ENCODE data around the gene NRXN3. TPM values are rescaled to one million over a fixed set of nuclear protein-coding genes. Genes with fewer than 3 reads are reported as not detected.
"Not testable (repeated sequence)": the region's sequence is repeated elsewhere in the genome, so short reads cannot be mapped to it uniquely, and the experiment has no call there.

Gene NRXN3
- total RNA-seq, 1 experiment from 2014 or later = not detected

DNA sequence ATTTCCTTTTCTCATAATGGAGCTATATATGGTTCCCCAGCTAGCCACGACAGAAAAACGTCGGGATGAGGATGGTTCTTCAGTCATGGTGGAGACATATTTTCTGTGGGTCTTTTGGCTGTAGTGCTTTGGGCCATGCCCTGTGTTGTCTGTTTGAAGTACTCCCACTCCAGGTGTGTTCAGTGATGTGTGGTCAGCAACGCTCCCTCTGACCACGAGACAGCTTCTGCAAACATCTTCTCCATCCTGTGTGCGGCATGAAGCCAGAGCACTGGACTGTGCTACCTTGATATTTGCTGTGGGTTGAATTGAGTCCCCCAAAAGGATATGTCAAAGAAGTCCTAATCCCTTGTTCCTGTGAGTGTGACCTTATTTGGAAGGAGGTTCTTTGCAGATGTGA, 931.2 kb downstream of the NRXN3 start:
- H3K4me3 ChIP-seq = no peak overlapping the region
- H3K4me1 ChIP-seq (replicated peaks; ENCODE audit: insufficient read depth) = no peaks in the 10 kb centered on the region
- H3K27me3 ChIP-seq (ENCODE audit: insufficient read depth, low read depth) = no peaks in the 10 kb centered on the region
- intact Hi-C loops (cut with micrococcal nuclease; ENCODE audit: unreplicated experiment) = no loop called here
- CTCF ChIA-PET = no interaction called here
- H3K4me2 ChIP-seq = no peak overlapping the region
- H2AFZ ChIP-seq = no peak overlapping the region
- TF ChIP-seq EZH2 (IDR thresholded peaks at IDR 0.05; ENCODE audit: low read depth) = no peak
- TF ChIP-seq, protein P1, sequence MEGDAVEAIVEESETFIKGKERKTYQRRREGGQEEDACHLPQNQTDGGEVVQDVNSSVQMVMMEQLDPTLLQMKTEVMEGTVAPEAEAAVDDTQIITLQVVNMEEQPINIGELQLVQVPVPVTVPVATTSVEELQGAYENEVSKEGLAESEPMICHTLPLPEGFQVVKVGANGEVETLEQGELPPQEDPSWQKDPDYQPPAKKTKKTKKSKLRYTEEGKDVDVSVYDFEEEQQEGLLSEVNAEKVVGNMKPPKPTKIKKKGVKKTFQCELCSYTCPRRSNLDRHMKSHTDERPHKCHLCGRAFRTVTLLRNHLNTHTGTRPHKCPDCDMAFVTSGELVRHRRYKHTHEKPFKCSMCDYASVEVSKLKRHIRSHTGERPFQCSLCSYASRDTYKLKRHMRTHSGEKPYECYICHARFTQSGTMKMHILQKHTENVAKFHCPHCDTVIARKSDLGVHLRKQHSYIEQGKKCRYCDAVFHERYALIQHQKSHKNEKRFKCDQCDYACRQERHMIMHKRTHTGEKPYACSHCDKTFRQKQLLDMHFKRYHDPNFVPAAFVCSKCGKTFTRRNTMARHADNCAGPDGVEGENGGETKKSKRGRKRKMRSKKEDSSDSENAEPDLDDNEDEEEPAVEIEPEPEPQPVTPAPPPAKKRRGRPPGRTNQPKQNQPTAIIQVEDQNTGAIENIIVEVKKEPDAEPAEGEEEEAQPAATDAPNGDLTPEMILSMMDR (conservative IDR thresholded peaks at IDR 0.05) = no peak
- H3F3A ChIP-seq (ENCODE audit: insufficient read depth, low read depth) = no peaks in the 10 kb centered on the region
- no peak for DNase-seq
- H3K9me3 ChIP-seq (ENCODE audit: insufficient read depth, low read depth) = no peaks in the 10 kb centered on the region
- BruUV-seq (replicated peaks) = no TSS peak
- H3K27ac ChIP-seq = no peak overlapping the region
- H3K36me3 ChIP-seq (ENCODE audit: low read depth) = no peaks in the 10 kb centered on the region
- POLR2A ChIA-PET (ENCODE audit: unreplicated experiment) = no interaction called here
- H3K9me2 ChIP-seq (ENCODE audit: insufficient read depth) = no peaks in the 10 kb centered on the region
- no peaks in the 10 kb centered on the region for H3K79me2 ChIP-seq (ENCODE audit: low read depth)
- no peaks in the 10 kb centered on the region for H4K20me1 ChIP-seq (ENCODE audit: insufficient read depth)

GRCh38 chr14:79103764-79104163, 933.6 kb downstream of the NRXN3 start:
- H3K4me3 ChIP-seq = no peak overlapping the region
- no peak for DNase-seq
- H2AFZ ChIP-seq = no peak overlapping the region
- no peaks in the 10 kb centered on the region for H4K20me1 ChIP-seq (ENCODE audit: insufficient read depth)
- intact Hi-C loops (cut with micrococcal nuclease; ENCODE audit: unreplicated experiment) = no loop called here
- no peak overlapping the region for H3K4me2 ChIP-seq
- H3K79me2 ChIP-seq (ENCODE audit: low read depth) = no peaks in the 10 kb centered on the region
- POLR2A ChIA-PET (ENCODE audit: unreplicated experiment) = no interaction called here
- TF ChIP-seq, protein P1 (conservative IDR thresholded peaks at IDR 0.05) = no peak
- TF ChIP-seq EZH2 (IDR thresholded peaks at IDR 0.05; ENCODE audit: low read depth) = no peak
- H3K9me2 ChIP-seq (ENCODE audit: insufficient read depth) = no peaks in the 10 kb centered on the region
- BruUV-seq (replicated peaks) = no TSS peak
- no peaks in the 10 kb centered on the region for H3K4me1 ChIP-seq (replicated peaks; ENCODE audit: insufficient read depth)
- H3K27ac ChIP-seq = no peak overlapping the region
- H3K27me3 ChIP-seq (ENCODE audit: insufficient read depth, low read depth) = no peaks in the 10 kb centered on the region
- CTCF ChIA-PET = no interaction called here
- H3K36me3 ChIP-seq (ENCODE audit: low read depth) = no peaks in the 10 kb centered on the region
- no peaks in the 10 kb centered on the region for H3K9me3 ChIP-seq (ENCODE audit: insufficient read depth, low read depth)
- H3F3A ChIP-seq (ENCODE audit: insufficient read depth, low read depth) = no peaks in the 10 kb centered on the region

GRCh38 chr14:79110564-79110963, 940.4 kb downstream of the NRXN3 start:
- H3K27ac ChIP-seq; intact Hi-C loops (cut with micrococcal nuclease; ENCODE audit: unreplicated experiment); H3K36me3 ChIP-seq (ENCODE audit: low read depth); H4K20me1 ChIP-seq (ENCODE audit: insufficient read depth); H3K4me1 ChIP-seq (replicated peaks; ENCODE audit: insufficient read depth); H3K4me2 ChIP-seq; POLR2A ChIA-PET (ENCODE audit: unreplicated experiment); H3F3A ChIP-seq (ENCODE audit: insufficient read depth, low read depth); H3K79me2 ChIP-seq (ENCODE audit: low read depth); H2AFZ ChIP-seq; H3K27me3 ChIP-seq (ENCODE audit: insufficient read depth, low read depth); H3K4me3 ChIP-seq; H3K9me3 ChIP-seq (ENCODE audit: insufficient read depth, low read depth); H3K9me2 ChIP-seq (ENCODE audit: insufficient read depth); BruUV-seq (replicated peaks); CTCF ChIA-PET; DNase-seq: not testable (repeated sequence)

DNA sequence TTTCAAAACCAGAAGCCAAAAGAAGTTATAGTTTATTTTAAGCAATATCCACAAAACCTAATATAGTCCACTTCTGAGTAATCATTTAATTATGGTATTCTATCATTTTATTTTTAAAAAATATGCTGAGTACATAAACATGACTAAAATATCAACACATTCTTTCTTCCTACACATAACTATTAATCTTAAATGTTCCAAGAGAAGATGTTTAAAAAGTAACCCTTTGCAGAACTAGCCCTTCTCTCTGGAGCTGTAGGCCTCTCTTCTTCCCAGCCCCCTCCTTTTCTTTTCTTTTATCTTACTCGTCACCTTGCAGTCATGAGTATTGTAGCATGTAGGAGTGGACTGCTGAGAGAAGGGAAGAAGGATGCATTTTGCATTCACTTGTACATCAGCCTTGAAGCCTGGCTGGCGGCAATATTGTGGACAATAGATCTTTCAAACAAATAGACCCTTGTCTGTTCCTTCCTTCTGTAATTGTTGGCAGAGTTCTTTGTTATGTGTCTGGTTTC, 941.9 kb downstream of the NRXN3 start:
- BruUV-seq (replicated peaks) = no TSS peak
- Histone ChIP-seq H3F3A (ENCODE audit: insufficient read depth, low read depth) (no peaks in the 10 kb centered on the region), H3K27ac (no peak overlapping the region), H3K9me3 (ENCODE audit: insufficient read depth, low read depth) (no peaks in the 10 kb centered on the region), H3K4me3 (no peak overlapping the region), H3K4me2 (no peak overlapping the region), H2AFZ (no peak overlapping the region), H3K4me1 (replicated peaks; ENCODE audit: insufficient read depth) (no peaks in the 10 kb centered on the region), H4K20me1 (ENCODE audit: insufficient read depth) (no peaks in the 10 kb centered on the region), H3K36me3 (ENCODE audit: low read depth) (no peaks in the 10 kb centered on the region), H3K9me2 (ENCODE audit: insufficient read depth) (no peaks in the 10 kb centered on the region), H3K27me3 (ENCODE audit: insufficient read depth, low read depth) (no peaks in the 10 kb centered on the region), H3K79me2 (ENCODE audit: low read depth) (no peaks in the 10 kb centered on the region)
- intact Hi-C loops (cut with micrococcal nuclease; ENCODE audit: unreplicated experiment) = no loop called here
- CTCF ChIA-PET = no interaction called here
- TF ChIP-seq, protein P1 (conservative IDR thresholded peaks at IDR 0.05) = no peak
- TF ChIP-seq EZH2 (IDR thresholded peaks at IDR 0.05; ENCODE audit: low read depth) = no peak
- POLR2A ChIA-PET (ENCODE audit: unreplicated experiment) = no interaction called here
- DNase-seq = no peak

All from PC-9 (cell line).